Suprapubic skin (tissue), 4 donors: Measurements from ENCODE around the gene TSC22D3. TPM values are rescaled to one million over a fixed set of nuclear protein-coding genes. Genes with fewer than 3 reads are reported as not detected.

Experiments
- DNase-seq, 2 donors: peaks; one replicate each; pipeline ENCODE4 v3.0.0-alpha.2; 2019; ENCODE audit warnings: low spot score in 2 of 2
- H3K27ac ChIP-seq: fragments of 200-600 bp; sonication (generic); one replicate; pipeline ENCODE4 v1.5.1; 2019
- H3K27me3 ChIP-seq: fragments of 200-600 bp; sonication (generic); one replicate; pipeline ENCODE4 v1.5.1; 2019
- H3K36me3 ChIP-seq: fragments of 200-600 bp; sonication (generic); one replicate; pipeline ENCODE4 v1.5.1; 2019
- H3K4me1 ChIP-seq: fragments of 200-600 bp; sonication (generic); one replicate; pipeline ENCODE4 v1.5.1; 2019
- H3K4me3 ChIP-seq: fragments of 200-600 bp; sonication (generic); one replicate; pipeline ENCODE4 v1.5.1; 2019; ENCODE audit warnings: mild to moderate bottlenecking
- H3K9me3 ChIP-seq: fragments of 200-600 bp; sonication (generic); one replicate; pipeline ENCODE4 v1.5.1; 2019
- CTCF ChIP-seq, 2 donors: fragments of 200-600 bp in 1 of 2; fragments of 450-650 bp in 1 of 2; sonication (generic) in 1 of 2; IDR thresholded peaks; one replicate each; pipeline ENCODE4 v1.5.1; 2016 to 2019; ENCODE audit warnings: antibody characterized with exemption in 2 of 2, mild to moderate bottlenecking in 1 of 2, moderate library complexity in 1 of 2
- EP300 ChIP-seq: sonication (generic); formaldehyde crosslinking; IDR thresholded peaks from one replicate; pipeline ENCODE4 v1.6.1; 2017; ENCODE audit warnings: antibody characterized with exemption
- POLR2A ChIP-seq, 2 donors: fragments of 450-650 bp; IDR thresholded peaks; one replicate each; pipeline ENCODE4 v1.6.1; 2017; ENCODE audit warnings: antibody characterized with exemption in 2 of 2, mild to moderate bottlenecking in 2 of 2, moderate library complexity in 2 of 2
- POLR2AphosphoS5 ChIP-seq, 3 donors: sonication (generic); formaldehyde crosslinking; IDR thresholded peaks; one replicate each; pipeline ENCODE4 v1.6.1; 2017; ENCODE audit warnings: antibody characterized with exemption in 3 of 3
- WGBS: methylation state at CpG from one replicate; pipeline ENCODE4 v1.1.5; 2018; 5-methylcytosine and 5-hydroxymethylcytosine counted together
- total RNA-seq, 4 donors: library from RNA; depleted of rRNA; stranded (reverse); fragments of >200 nt; gene quantifications; one replicate each; pipeline ENCODE4 v1.1.0, GENCODE V29; 2016

The TSC22D3 gene
- total RNA-seq, 4 donors from 2014 or later, result 487 to 1,035 (median 681) TPM

- Histone ChIP-seq H3K4me1 (peaks cover 22% of the 10 kb centered on the region), H3K36me3 (peaks cover under 1% of the 10 kb centered on the region), H3K27ac (no peak overlapping the region), H3K27me3 (no peaks in the 10 kb centered on the region), H3K9me3 (no peaks in the 10 kb centered on the region), H3K4me3 (no peak overlapping the region)
- no peak for TF ChIP-seq EP300
- no peak for TF ChIP-seq CTCF (IDR thresholded peaks at IDR 0.05)
- no peak for TF ChIP-seq POLR2AphosphoS5 (IDR thresholded peaks at IDR 0.05)
- no peak for TF ChIP-seq POLR2A (IDR thresholded peaks at IDR 0.05)
- peak in 1 of 2 donors; percentile 29 for DNase-seq
- 68% methylated on average over 2 of the region's 2 CpGs for WGBS
These were observed 66.8 kb downstream of the TSC22D3 start for GRCh38 chrX:107708762-107709161.

- Histone ChIP-seq H3K36me3 (no peaks in the 10 kb centered on the region), H3K4me1 (peaks cover 22% of the 10 kb centered on the region), H3K9me3 (no peaks in the 10 kb centered on the region), H3K27me3 (no peaks in the 10 kb centered on the region), H3K27ac (no peak overlapping the region), H3K4me3 (no peak overlapping the region)
- WGBS, result 88% methylated on average over 9 of the region's 9 CpGs
- no peak for TF ChIP-seq POLR2AphosphoS5 (IDR thresholded peaks at IDR 0.05)
- no peak for TF ChIP-seq CTCF (IDR thresholded peaks at IDR 0.05)
- no peak for TF ChIP-seq POLR2A (IDR thresholded peaks at IDR 0.05)
- no peak for TF ChIP-seq EP300
- DNase-seq, result peak in 1 of 2 donors; percentile 39
These were observed 67.7 kb downstream of the TSC22D3 start for GRCh38 chrX:107707866-107708265.

- no peak overlapping the region for H3K4me3 ChIP-seq
- DNase-seq, result peak in 1 of 2 donors; percentile 17
- no peak overlapping the region for H3K27ac ChIP-seq
- H3K4me1 ChIP-seq, result peaks cover 22% of the 10 kb centered on the region
- TF ChIP-seq POLR2AphosphoS5 (IDR thresholded peaks at IDR 0.05) (no peak), CTCF (IDR thresholded peaks at IDR 0.05) (no peak), POLR2A (IDR thresholded peaks at IDR 0.05) (no peak), EP300 (no peak)
- H3K9me3 ChIP-seq, result no peaks in the 10 kb centered on the region
- no peaks in the 10 kb centered on the region for H3K27me3 ChIP-seq
- H3K36me3 ChIP-seq, result no peaks in the 10 kb centered on the region
These were observed 69.3 kb downstream of the TSC22D3 start for GRCh38 chrX:107706309-107706708.

GRCh38 chrX:107704587-107704986, 71.0 kb downstream of the TSC22D3 start:
- H3K36me3 ChIP-seq, result no peaks in the 10 kb centered on the region
- H3K4me3 ChIP-seq, result no peak overlapping the region
- no peak for DNase-seq
- no peaks in the 10 kb centered on the region for H3K27me3 ChIP-seq
- 68% methylated on average over 2 of the region's 2 CpGs for WGBS
- peaks cover 24% of the 10 kb centered on the region for H3K4me1 ChIP-seq
- no peak overlapping the region for H3K27ac ChIP-seq
- no peaks in the 10 kb centered on the region for H3K9me3 ChIP-seq
- TF ChIP-seq EP300 (no peak), POLR2A (IDR thresholded peaks at IDR 0.05) (no peak), CTCF (IDR thresholded peaks at IDR 0.05) (no peak), POLR2AphosphoS5 (IDR thresholded peaks at IDR 0.05) (no peak)

GRCh38 chrX:107704181-107704580, 71.4 kb downstream of the TSC22D3 start:
- peak in 1 of 2 donors; percentile 11 for DNase-seq
- Histone ChIP-seq H3K36me3 (no peaks in the 10 kb centered on the region), H3K9me3 (no peaks in the 10 kb centered on the region), H3K27ac (no peak overlapping the region), H3K4me1 (peaks cover 24% of the 10 kb centered on the region), H3K4me3 (no peak overlapping the region), H3K27me3 (no peaks in the 10 kb centered on the region)
- TF ChIP-seq POLR2A (IDR thresholded peaks at IDR 0.05), result no peak
- no peak for TF ChIP-seq CTCF (IDR thresholded peaks at IDR 0.05)
- TF ChIP-seq EP300, result no peak
- no peak for TF ChIP-seq POLR2AphosphoS5 (IDR thresholded peaks at IDR 0.05)
- 76% methylated on average over 4 of the region's 4 CpGs for WGBS
